WTC11 (cell line): ENCODE measurements around the gene EPN3.

ENCODE experiments used
- CREM ChIP-seq: sonication (generic); formaldehyde crosslinking; IDR thresholded peaks from 2 replicates; pipeline ENCODE4 v1.8.1; 2022; ENCODE audit warnings: mild to moderate bottlenecking, missing genetic modification reagents, moderate library complexity
- CTCF ChIP-seq: fragments of 200-600 bp; IDR thresholded peaks from 2 replicates; pipeline ENCODE4 v1.8.0; 2022; ENCODE audit warnings: antibody characterized with exemption
- E2F1 ChIP-seq: sonication (generic); formaldehyde crosslinking; IDR thresholded peaks from 2 replicates; pipeline ENCODE4 v1.8.0; 2022; ENCODE audit warnings: mild to moderate bottlenecking, missing genetic modification reagents
- FOXJ3 ChIP-seq: sonication (generic); formaldehyde crosslinking; IDR thresholded peaks from 2 replicates; pipeline ENCODE4 v1.9.0; 2021; ENCODE audit warnings: missing genetic modification reagents, mild to moderate bottlenecking, borderline replicate concordance
- FOXP1 ChIP-seq: sonication (generic); formaldehyde crosslinking; IDR thresholded peaks from 2 replicates; pipeline ENCODE4 v1.8.0; 2022; ENCODE audit warnings: missing genetic modification reagents, mild to moderate bottlenecking, moderate library complexity, borderline replicate concordance
- GTF2I ChIP-seq: fragments of 250-450 bp; sonication (Bioruptor Pico); conservative IDR thresholded peaks from 2 replicates; pipeline ENCODE4 v1.4.0; 2021; ENCODE audit warnings: mild to moderate bottlenecking
- SMAD4 ChIP-seq: sonication (generic); formaldehyde crosslinking; IDR thresholded peaks from 2 replicates; pipeline ENCODE4 v1.8.0; 2022; ENCODE audit warnings: mild to moderate bottlenecking, missing genetic modification reagents
- ZNF121 ChIP-seq: sonication (generic); formaldehyde crosslinking; IDR thresholded peaks from 2 replicates; pipeline ENCODE4 v1.8.0; 2023; ENCODE audit warnings: missing genetic modification reagents
- ZNF232 ChIP-seq: sonication (generic); formaldehyde crosslinking; IDR thresholded peaks from 2 replicates; pipeline ENCODE4 v1.8.0; 2022; ENCODE audit warnings: mild to moderate bottlenecking, missing genetic modification reagents
- TF ChIP-seq, protein P1 (sequence below): fragments of 250-450 bp; sonication (Bioruptor Pico); IDR thresholded peaks from 2 replicates; pipeline ENCODE4 v1.9.0; 2021; ENCODE audit warnings: moderate library complexity, mild to moderate bottlenecking, inconsistent platforms, borderline replicate concordance
- TF ChIP-seq, protein P2 (sequence below): sonication (generic); formaldehyde crosslinking; IDR thresholded peaks from 2 replicates; pipeline ENCODE4 v1.8.0; 2022; ENCODE audit warnings: mild to moderate bottlenecking, missing genetic modification reagents
- TF ChIP-seq, protein P3 (sequence below): sonication (generic); formaldehyde crosslinking; conservative IDR thresholded peaks from 2 replicates; pipeline ENCODE4 v1.8.1; 2023; ENCODE audit warnings: mild to moderate bottlenecking, low read depth, missing genetic modification reagents, moderate library complexity
- TF ChIP-seq, protein P4 (sequence below): sonication (generic); formaldehyde crosslinking; IDR thresholded peaks from 2 replicates; pipeline ENCODE4 v1.8.0; 2022; ENCODE audit warnings: mild to moderate bottlenecking, missing genetic modification reagents

- TF ChIP-seq, protein P1, sequence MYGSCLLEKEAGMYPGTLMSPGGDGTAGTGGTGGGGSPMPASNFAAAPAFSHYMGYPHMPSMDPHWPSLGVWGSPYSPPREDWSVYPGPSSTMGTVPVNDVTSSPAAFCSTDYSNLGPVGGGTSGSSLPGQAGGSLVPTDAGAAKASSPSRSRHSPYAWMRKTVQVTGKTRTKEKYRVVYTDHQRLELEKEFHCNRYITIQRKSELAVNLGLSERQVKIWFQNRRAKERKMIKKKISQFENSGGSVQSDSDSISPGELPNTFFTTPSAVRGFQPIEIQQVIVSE (CRISPR knock-in tag): no peak
- no peak for TF ChIP-seq CTCF
- TF ChIP-seq E2F1 (CRISPR knock-in tag): no peak
- TF ChIP-seq, protein P2, sequence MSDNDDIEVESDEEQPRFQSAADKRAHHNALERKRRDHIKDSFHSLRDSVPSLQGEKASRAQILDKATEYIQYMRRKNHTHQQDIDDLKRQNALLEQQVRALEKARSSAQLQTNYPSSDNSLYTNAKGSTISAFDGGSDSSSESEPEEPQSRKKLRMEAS (CRISPR knock-in tag): no peak
- TF ChIP-seq ZNF232 (CRISPR knock-in tag): no peak
- TF ChIP-seq, protein P3, sequence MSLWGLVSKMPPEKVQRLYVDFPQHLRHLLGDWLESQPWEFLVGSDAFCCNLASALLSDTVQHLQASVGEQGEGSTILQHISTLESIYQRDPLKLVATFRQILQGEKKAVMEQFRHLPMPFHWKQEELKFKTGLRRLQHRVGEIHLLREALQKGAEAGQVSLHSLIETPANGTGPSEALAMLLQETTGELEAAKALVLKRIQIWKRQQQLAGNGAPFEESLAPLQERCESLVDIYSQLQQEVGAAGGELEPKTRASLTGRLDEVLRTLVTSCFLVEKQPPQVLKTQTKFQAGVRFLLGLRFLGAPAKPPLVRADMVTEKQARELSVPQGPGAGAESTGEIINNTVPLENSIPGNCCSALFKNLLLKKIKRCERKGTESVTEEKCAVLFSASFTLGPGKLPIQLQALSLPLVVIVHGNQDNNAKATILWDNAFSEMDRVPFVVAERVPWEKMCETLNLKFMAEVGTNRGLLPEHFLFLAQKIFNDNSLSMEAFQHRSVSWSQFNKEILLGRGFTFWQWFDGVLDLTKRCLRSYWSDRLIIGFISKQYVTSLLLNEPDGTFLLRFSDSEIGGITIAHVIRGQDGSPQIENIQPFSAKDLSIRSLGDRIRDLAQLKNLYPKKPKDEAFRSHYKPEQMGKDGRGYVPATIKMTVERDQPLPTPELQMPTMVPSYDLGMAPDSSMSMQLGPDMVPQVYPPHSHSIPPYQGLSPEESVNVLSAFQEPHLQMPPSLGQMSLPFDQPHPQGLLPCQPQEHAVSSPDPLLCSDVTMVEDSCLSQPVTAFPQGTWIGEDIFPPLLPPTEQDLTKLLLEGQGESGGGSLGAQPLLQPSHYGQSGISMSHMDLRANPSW: no peak
- TF ChIP-seq SMAD4: no peak
- TF ChIP-seq ZNF121 (CRISPR knock-in tag): no peak
- TF ChIP-seq FOXP1 (CRISPR knock-in tag): no peak
- TF ChIP-seq CREM (CRISPR knock-in tag): no peak
- TF ChIP-seq, protein P4, sequence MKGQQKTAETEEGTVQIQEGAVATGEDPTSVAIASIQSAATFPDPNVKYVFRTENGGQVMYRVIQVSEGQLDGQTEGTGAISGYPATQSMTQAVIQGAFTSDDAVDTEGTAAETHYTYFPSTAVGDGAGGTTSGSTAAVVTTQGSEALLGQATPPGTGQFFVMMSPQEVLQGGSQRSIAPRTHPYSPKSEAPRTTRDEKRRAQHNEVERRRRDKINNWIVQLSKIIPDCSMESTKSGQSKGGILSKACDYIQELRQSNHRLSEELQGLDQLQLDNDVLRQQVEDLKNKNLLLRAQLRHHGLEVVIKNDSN (CRISPR knock-in tag): no peak
- no peak for TF ChIP-seq FOXJ3 (CRISPR knock-in tag)
- no peak for TF ChIP-seq GTF2I (CRISPR knock-in tag)
Measured at GRCh38 chr17:50587571-50587970, 55.0 kb downstream of the EPN3 start.
